ENCODE results near the gene RNU6-9. TPM values are rescaled to one million over a fixed set of nuclear protein-coding genes. Genes with fewer than 3 reads are reported as not detected.

RNU6-9 gene
- total and polyA plus RNA-seq, 2 of the 13 experiments (the other 11 are each of a cell fraction or from before 2014, with no cell fraction given), result under 0.01 TPM; not detected in 1

GRCh38 chr19:917323-918151, 24.3 kb downstream of the RNU6-9 start, which contains the start of gene KISS1R (continued):
- TF ChIP-seq ZBTB3 (CRISPR knock-in tag; IDR thresholded peaks at IDR 0.05; ENCODE audit: borderline replicate concordance, low read depth), result peak; percentile 44; the same call in 1 of the 2 replicates
- TF ChIP-seq NR1H2 (CRISPR knock-in tag; IDR thresholded peaks at IDR 0.05; ENCODE audit: borderline replicate concordance, low read depth), result 0 out of 2 replicates have a peak, but pooled peaks have one; percentile 32
- peak; percentile 76 for TF ChIP-seq ZBTB33 (CRISPR knock-in tag; IDR thresholded peaks at IDR 0.05)
- peak; percentile 28; the same call in 1 of the 2 replicates for TF ChIP-seq HNF4G (IDR thresholded peaks at IDR 0.05; ENCODE audit: borderline replicate concordance, low read depth, low read length)
- no peak; the same call in 1 of the 2 replicates for TF ChIP-seq HNF4G (CRISPR knock-in tag; IDR thresholded peaks at IDR 0.05; ENCODE audit: borderline replicate concordance, low read depth)
- TF ChIP-seq KAT7 (CRISPR knock-in tag; IDR thresholded peaks at IDR 0.05; ENCODE audit: borderline replicate concordance), result peak; percentile 75; the same call in 1 of the 2 replicates
- TF ChIP-seq TFDP2 (CRISPR knock-in tag; IDR thresholded peaks at IDR 0.05), result peak; percentile 74
- no peak for TF ChIP-seq EHMT2 (IDR thresholded peaks at IDR 0.05; ENCODE audit: borderline replicate concordance, low read depth, low read length)
- TF ChIP-seq ZNF136 (CRISPR knock-in tag; IDR thresholded peaks at IDR 0.05; ENCODE audit: low read depth), result no peak
- TF ChIP-seq ZSCAN31 (CRISPR knock-in tag; IDR thresholded peaks at IDR 0.05; ENCODE audit: low read depth), result peak; percentile 31; the same call in 1 of the 2 replicates
- TF ChIP-seq MTA3 (CRISPR knock-in tag; IDR thresholded peaks at IDR 0.05), result no peak
- TF ChIP-seq ZNF607 (CRISPR knock-in tag; IDR thresholded peaks at IDR 0.05; ENCODE audit: borderline replicate concordance), result peak; percentile 21; the same call in 1 of the 2 replicates
- peak; percentile 38 for TF ChIP-seq TEAD3 (CRISPR knock-in tag; optimal IDR thresholded peaks at IDR 0.05; ENCODE audit: borderline replicate concordance)
- peak; percentile 28 for TF ChIP-seq FOXP4 (CRISPR knock-in tag; IDR thresholded peaks at IDR 0.05)
- TF ChIP-seq ZNF747 (CRISPR knock-in tag; IDR thresholded peaks at IDR 0.05; ENCODE audit: borderline replicate concordance), result peak; percentile 53
- TF ChIP-seq SUZ12 (IDR thresholded peaks at IDR 0.05; ENCODE audit: low read depth, low read length), result no peak
- TF ChIP-seq ZNF558 (CRISPR knock-in tag; IDR thresholded peaks at IDR 0.05; ENCODE audit: borderline replicate concordance), result peak; percentile 69; the same call in 1 of the 2 replicates
- TF ChIP-seq ZNF441 (CRISPR knock-in tag; IDR thresholded peaks at IDR 0.05; ENCODE audit: borderline replicate concordance), result peak; percentile 14; the same call in 1 of the 2 replicates
- peak; percentile 41 for TF ChIP-seq ZNF589 (CRISPR knock-in tag; conservative IDR thresholded peaks at IDR 0.05)
- TF ChIP-seq MYC (CRISPR knock-in tag; IDR thresholded peaks at IDR 0.05; ENCODE audit: borderline replicate concordance), result peak; percentile 78
- 0 out of 2 replicates have a peak, but pooled peaks have one; percentile 65 for TF ChIP-seq BRCA1 (CRISPR knock-in tag; IDR thresholded peaks at IDR 0.05)
- TF ChIP-seq TMF1 (CRISPR knock-in tag; IDR thresholded peaks at IDR 0.05; ENCODE audit: low read depth), result peak; percentile 71; the same call in 1 of the 2 replicates
- no peak for TF ChIP-seq CC2D1A (CRISPR knock-in tag; IDR thresholded peaks at IDR 0.05)

Data from HepG2 (cell line).